SK-N-MC (cell line): ENCODE measurements around the gene NPAS4.
"Not testable (repeated sequence)": the region's sequence is repeated elsewhere in the genome, so short reads cannot be mapped to it uniquely, and the experiment has no call there.

Experiments
- EZH2 ChIP-seq: fragments of 200-600 bp; sonication (generic); IDR thresholded peaks from one replicate; pipeline ENCODE4 v1.6.1; 2017; ENCODE audit warnings: antibody characterized with exemption
- POLR2AphosphoS5 ChIP-seq: IDR thresholded peaks from 2 replicates; pipeline ENCODE4 v1.6.1; 2012; ENCODE audit warnings: mild to moderate bottlenecking, low read depth, low read length, borderline replicate concordance

DNA sequence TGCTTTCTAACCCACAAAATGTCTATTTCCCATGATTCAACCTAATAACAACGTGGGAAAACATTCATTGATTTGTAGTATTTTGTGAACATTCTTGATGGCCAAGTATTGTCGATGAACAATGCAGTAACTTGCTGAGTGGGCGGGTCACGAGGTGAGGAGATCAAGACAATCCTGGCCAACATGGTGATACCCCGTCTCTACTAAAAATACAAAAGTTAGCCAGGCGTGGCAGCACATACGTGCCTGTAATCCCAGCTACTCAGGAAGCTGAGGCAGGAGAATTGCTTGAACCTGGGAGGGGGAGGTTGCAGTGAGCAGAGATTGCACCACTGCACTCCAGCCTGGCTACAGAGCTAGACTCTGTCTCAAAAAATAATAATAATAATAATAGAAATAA lies 40.6 kb upstream of the NPAS4 start:
- TF ChIP-seq EZH2, POLR2AphosphoS5: not testable (repeated sequence)
